Gastrocnemius medialis (tissue), 4 donors: ENCODE data around the gene HTR5A.

ENCODE experiments used
- POLR2A ChIP-seq, 2 donors: fragments of 450-650 bp; IDR thresholded peaks; one replicate each; pipeline ENCODE4 v1.6.1; 2017; ENCODE audit warnings: antibody characterized with exemption in 2 of 2, mild to moderate bottlenecking in 2 of 2, moderate library complexity in 2 of 2
- TF ChIP-seq, protein P1 (sequence below), 5 experiments: fragments of 450-650 bp in 3 of 5; fragments of 200-600 bp in 2 of 5; sonication (generic) in 2 of 5; IDR thresholded peaks in 4 of 5; conservative IDR thresholded peaks in 1 of 5; 1 replicate in 4 of 5; 2 replicates in 1 of 5; pipeline ENCODE4 v1.5.1; 2016 to 2019; ENCODE audit warnings: antibody characterized with exemption in 5 of 5, mild to moderate bottlenecking in 3 of 5, moderate library complexity in 3 of 5

DNA sequence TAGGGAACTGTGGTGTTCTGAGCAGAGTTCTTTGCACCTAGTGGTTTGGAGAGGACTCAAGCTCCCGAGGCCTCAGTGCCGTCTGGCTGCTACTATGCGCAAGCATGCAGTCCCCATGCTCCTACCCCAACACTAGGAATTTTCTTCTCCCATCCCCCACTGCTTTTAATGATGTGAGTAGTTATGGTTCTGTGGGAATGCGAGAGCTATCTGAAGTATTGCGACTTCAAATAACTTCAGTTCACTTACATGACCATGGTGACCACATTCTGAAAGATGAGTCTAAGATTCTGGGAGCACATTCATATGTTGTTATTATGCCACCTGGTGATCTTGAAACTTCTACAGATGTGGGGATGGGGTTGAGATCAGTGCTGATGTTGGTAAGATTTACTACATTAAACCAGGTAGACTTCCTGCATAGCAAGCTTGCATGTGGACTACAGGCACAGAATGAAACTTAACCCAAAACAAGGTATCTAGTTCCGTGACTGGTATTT, 24.6 kb downstream of the HTR5A start:
- TF ChIP-seq, protein P1, sequence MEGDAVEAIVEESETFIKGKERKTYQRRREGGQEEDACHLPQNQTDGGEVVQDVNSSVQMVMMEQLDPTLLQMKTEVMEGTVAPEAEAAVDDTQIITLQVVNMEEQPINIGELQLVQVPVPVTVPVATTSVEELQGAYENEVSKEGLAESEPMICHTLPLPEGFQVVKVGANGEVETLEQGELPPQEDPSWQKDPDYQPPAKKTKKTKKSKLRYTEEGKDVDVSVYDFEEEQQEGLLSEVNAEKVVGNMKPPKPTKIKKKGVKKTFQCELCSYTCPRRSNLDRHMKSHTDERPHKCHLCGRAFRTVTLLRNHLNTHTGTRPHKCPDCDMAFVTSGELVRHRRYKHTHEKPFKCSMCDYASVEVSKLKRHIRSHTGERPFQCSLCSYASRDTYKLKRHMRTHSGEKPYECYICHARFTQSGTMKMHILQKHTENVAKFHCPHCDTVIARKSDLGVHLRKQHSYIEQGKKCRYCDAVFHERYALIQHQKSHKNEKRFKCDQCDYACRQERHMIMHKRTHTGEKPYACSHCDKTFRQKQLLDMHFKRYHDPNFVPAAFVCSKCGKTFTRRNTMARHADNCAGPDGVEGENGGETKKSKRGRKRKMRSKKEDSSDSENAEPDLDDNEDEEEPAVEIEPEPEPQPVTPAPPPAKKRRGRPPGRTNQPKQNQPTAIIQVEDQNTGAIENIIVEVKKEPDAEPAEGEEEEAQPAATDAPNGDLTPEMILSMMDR (IDR thresholded peaks at IDR 0.05 in 4 of 5, conservative IDR thresholded peaks at IDR 0.05 in 1 of 5): no peak
- no peak for TF ChIP-seq POLR2A (IDR thresholded peaks at IDR 0.05)
